ENCODE measurements around the gene ASIC2.

DNA sequence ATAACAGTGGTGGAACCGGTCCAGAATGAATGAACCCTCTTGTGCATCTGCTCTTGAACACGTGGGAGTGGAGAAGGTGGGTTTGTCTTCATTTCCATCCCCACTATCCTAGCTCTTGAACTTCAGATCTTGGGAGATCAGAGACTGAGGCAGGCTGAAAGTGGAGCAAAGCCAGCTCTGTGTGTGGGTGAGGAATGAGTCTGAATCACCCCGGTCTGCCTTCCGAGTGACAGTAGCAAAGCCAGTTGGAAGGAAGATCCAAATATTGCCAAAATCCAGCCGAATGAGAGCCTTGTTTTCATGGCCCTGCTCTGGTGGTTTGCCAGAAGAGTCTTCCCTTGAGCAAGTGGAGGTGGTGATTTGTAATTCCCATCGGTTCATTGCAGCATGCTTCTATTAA, 29.0 kb upstream of the ASIC2 start:
- TF ChIP-seq, protein P1, sequence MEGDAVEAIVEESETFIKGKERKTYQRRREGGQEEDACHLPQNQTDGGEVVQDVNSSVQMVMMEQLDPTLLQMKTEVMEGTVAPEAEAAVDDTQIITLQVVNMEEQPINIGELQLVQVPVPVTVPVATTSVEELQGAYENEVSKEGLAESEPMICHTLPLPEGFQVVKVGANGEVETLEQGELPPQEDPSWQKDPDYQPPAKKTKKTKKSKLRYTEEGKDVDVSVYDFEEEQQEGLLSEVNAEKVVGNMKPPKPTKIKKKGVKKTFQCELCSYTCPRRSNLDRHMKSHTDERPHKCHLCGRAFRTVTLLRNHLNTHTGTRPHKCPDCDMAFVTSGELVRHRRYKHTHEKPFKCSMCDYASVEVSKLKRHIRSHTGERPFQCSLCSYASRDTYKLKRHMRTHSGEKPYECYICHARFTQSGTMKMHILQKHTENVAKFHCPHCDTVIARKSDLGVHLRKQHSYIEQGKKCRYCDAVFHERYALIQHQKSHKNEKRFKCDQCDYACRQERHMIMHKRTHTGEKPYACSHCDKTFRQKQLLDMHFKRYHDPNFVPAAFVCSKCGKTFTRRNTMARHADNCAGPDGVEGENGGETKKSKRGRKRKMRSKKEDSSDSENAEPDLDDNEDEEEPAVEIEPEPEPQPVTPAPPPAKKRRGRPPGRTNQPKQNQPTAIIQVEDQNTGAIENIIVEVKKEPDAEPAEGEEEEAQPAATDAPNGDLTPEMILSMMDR (conservative IDR thresholded peaks at IDR 0.05) = no peak
- TF ChIP-seq EZH2 (IDR thresholded peaks at IDR 0.05; ENCODE audit: low read depth) = no peak
